Progenitor cell of endocrine pancreas (in vitro differentiated cells): ENCODE data around the gene FBP1. TPM values are rescaled to one million over a fixed set of nuclear protein-coding genes. Genes with fewer than 3 reads are reported as not detected.
A peak's percentile ranks its signal among the peaks of the same experiment; 100 is the strongest.

Experiments
- DNase-seq: peaks from one replicate; pipeline ENCODE4 v3.0.0; 2021; ENCODE audit warnings: low spot score; ENCODE audit not compliant: unreplicated experiment
- H3K27ac Mint-ChIP-seq: 2 replicates; pipeline ENCODE4 v1.8.0; 2021; ENCODE audit warnings: mild to moderate bottlenecking, moderate library complexity, mixed read lengths
- H3K27me3 Mint-ChIP-seq: 2 replicates; pipeline ENCODE4 v1.8.0; 2021; ENCODE audit warnings: mixed read lengths
- H3K36me3 Mint-ChIP-seq: 2 replicates; pipeline ENCODE4 v1.8.0; 2022; ENCODE audit warnings: mixed read lengths; ENCODE audit not compliant: insufficient read depth
- H3K4me1 Mint-ChIP-seq: 2 replicates; pipeline ENCODE4 v1.8.0; 2021; ENCODE audit warnings: low read depth, mixed read lengths
- H3K4me3 Mint-ChIP-seq: 2 replicates; pipeline ENCODE4 v1.8.0; 2021; ENCODE audit warnings: low read depth, mild to moderate bottlenecking, moderate library complexity, mixed read lengths
- H3K9me3 Mint-ChIP-seq: 2 replicates; pipeline ENCODE4 v1.8.0; 2021; ENCODE audit warnings: low read depth, mixed read lengths
- CTCF ChIP-seq: fragments of 200-600 bp; sonication (generic); IDR thresholded peaks from one replicate; pipeline ENCODE4 v1.5.0; 2021; ENCODE audit warnings: antibody characterized with exemption, mild to moderate bottlenecking; ENCODE audit not compliant: unreplicated experiment
- total RNA-seq: library from RNA; stranded (reverse); gene quantifications from 2 replicates; pipeline ENCODE4 v1.2.1, GENCODE V29; 2021

FBP1 gene
- total RNA-seq, 1 donor from 2014 or later: 4.6 TPM

DNA sequence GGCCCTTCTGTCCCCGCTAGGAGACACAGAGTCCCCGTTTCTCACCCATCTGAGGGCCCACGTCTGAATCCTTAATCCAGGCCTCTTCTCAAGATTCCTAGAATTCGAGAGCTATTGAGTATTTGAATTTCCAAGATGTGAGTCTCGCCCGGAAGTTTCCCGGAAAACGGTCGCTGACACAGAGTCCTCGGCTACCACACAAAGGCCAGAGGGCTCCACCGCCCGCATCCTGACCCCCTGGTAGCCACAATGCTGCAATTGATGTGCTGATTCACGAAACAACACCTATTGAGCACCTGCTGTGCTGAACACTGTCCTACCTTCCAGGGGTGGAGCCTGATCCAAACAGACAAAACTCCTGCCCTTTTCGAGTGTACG is 670 bp upstream of the FBP1 start:
- Mint-ChIP-seq H3K27me3 (peaks cover 56% of the 10 kb centered on the region), H3K27ac (no peak overlapping the region), H3K9me3 (no peaks in the 10 kb centered on the region), H3K36me3 (no peaks in the 10 kb centered on the region), H3K4me1 (peaks cover 6% of the 10 kb centered on the region), H3K4me3 (peak overlapping the region; percentile 84)
- no peak for DNase-seq
- TF ChIP-seq CTCF: no peak

GRCh38 chr9:94638335-94639060 is 820 bp downstream of the FBP1 start:
- Mint-ChIP-seq H3K27ac (peak overlapping the region; percentile 82), H3K36me3 (no peaks in the 10 kb centered on the region), H3K4me1 (peaks cover 6% of the 10 kb centered on the region), H3K27me3 (peaks cover 52% of the 10 kb centered on the region), H3K4me3 (peak overlapping the region; percentile 84), H3K9me3 (no peaks in the 10 kb centered on the region)
- TF ChIP-seq CTCF: no peak
- no peak for DNase-seq

- Mint-ChIP-seq H3K27ac (no peak overlapping the region), H3K36me3 (no peaks in the 10 kb centered on the region), H3K27me3 (peaks cover 31% of the 10 kb centered on the region), H3K4me3 (no peak overlapping the region), H3K4me1 (peaks cover 14% of the 10 kb centered on the region), H3K9me3 (no peaks in the 10 kb centered on the region)
- DNase-seq: no peak
- TF ChIP-seq CTCF: no peak
Measured at GRCh38 chr9:94632737-94633136, 6.6 kb downstream of the FBP1 start.

DNA sequence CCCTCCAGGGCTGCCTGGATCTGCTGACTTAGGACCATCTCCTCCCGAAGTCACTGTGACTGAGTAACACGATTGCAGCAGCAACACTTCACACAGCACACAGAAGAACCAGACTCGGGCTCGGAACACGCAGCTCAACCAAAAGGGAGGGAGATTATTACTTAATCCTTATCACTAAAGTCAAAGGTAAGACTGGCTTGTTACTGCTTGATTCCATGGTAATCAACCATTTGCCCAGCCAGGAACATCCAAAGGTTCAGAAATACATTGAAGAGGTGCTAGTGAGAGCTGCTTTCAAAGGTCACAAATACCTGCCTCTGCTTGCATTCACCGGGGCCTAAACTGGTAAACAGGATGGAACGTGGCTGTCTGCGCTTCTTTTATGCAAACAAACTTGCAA is 7.7 kb downstream of the FBP1 start:
- Mint-ChIP-seq H3K4me3 (no peak overlapping the region), H3K36me3 (no peaks in the 10 kb centered on the region), H3K27ac (peak overlapping the region; percentile 75), H3K4me1 (peaks cover 14% of the 10 kb centered on the region), H3K9me3 (no peaks in the 10 kb centered on the region), H3K27me3 (peaks cover 23% of the 10 kb centered on the region)
- DNase-seq: no peak
- no peak for TF ChIP-seq CTCF

- H3K9me3 Mint-ChIP-seq: no peaks in the 10 kb centered on the region
- TF ChIP-seq CTCF: no peak
- no peaks in the 10 kb centered on the region for H3K36me3 Mint-ChIP-seq
- DNase-seq: no peak
- peaks cover 14% of the 10 kb centered on the region for H3K4me1 Mint-ChIP-seq
- no peak overlapping the region for H3K27ac Mint-ChIP-seq
- no peak overlapping the region for H3K4me3 Mint-ChIP-seq
- H3K27me3 Mint-ChIP-seq: peaks cover 19% of the 10 kb centered on the region
Measured at GRCh38 chr9:94630833-94631232, 8.5 kb downstream of the FBP1 start.
